K562 (cell line): Measurements from ENCODE around the gene MAN1A1. TPM values are rescaled to one million over a fixed set of nuclear protein-coding genes. Genes with fewer than 3 reads are reported as not detected.

Experiments
- ARID4B ChIP-seq: sonication (generic); formaldehyde crosslinking; IDR thresholded peaks from 2 replicates; pipeline ENCODE4 v1.8.0; 2022; ENCODE audit warnings: mild to moderate bottlenecking, missing genetic modification reagents
- BCLAF1 ChIP-seq, 2 experiments: fragments of 450-650 bp in 1 of 2; IDR thresholded peaks; 2 replicates each; pipeline ENCODE4 v1.6.1; 2011 to 2017; ENCODE audit warnings: low read depth in 2 of 2, antibody characterized with exemption in 1 of 2, borderline replicate concordance in 1 of 2, low read length in 1 of 2, mild to moderate bottlenecking in 1 of 2, mixed read lengths in 1 of 2; ENCODE audit not compliant: control insufficient read depth in 1 of 2
- CBFA2T2 ChIP-seq: fragments of 450-650 bp; conservative IDR thresholded peaks from 2 replicates; pipeline ENCODE4 v1.6.1; 2017; ENCODE audit warnings: mild to moderate bottlenecking
- E2F4 ChIP-seq: sonication (generic); formaldehyde crosslinking; IDR thresholded peaks from 2 replicates; pipeline ENCODE4 v1.8.0; 2022; ENCODE audit warnings: mild to moderate bottlenecking, low read depth, missing genetic modification reagents
- ETV1 ChIP-seq: fragments of 450-650 bp; conservative IDR thresholded peaks from 2 replicates; pipeline ENCODE4 v1.6.1; 2016; ENCODE audit warnings: missing genetic modification characterization, control low read depth, low read depth, missing compliant biosample characterization
- FOS ChIP-seq: IDR thresholded peaks from 3 replicates; pipeline ENCODE4 v1.6.1; 2011; ENCODE audit not compliant: insufficient read length; ENCODE audit errors: extremely low read depth
- FOXK1 ChIP-seq: sonication (generic); formaldehyde crosslinking; IDR thresholded peaks from 2 replicates; pipeline ENCODE4 v1.8.0; 2022; ENCODE audit warnings: missing genetic modification reagents, mild to moderate bottlenecking, borderline replicate concordance
- MAFG ChIP-seq: fragments of 450-650 bp; conservative IDR thresholded peaks from 2 replicates; pipeline ENCODE4 v1.6.1; 2016; ENCODE audit warnings: missing genetic modification characterization, missing compliant biosample characterization
- MEIS2 ChIP-seq: fragments of 450-650 bp; IDR thresholded peaks from 2 replicates; pipeline ENCODE4 v1.6.1; 2014; ENCODE audit warnings: mild to moderate bottlenecking; ENCODE audit not compliant: partially characterized antibody
- PKNOX1 ChIP-seq: fragments of 450-650 bp; IDR thresholded peaks from 2 replicates; pipeline ENCODE4 v1.6.1; 2016
- POU5F1 ChIP-seq: fragments of 150-350 bp; IDR thresholded peaks from 2 replicates; pipeline ENCODE4 v1.6.1; 2014; ENCODE audit warnings: borderline replicate concordance, low read length, low read depth, mild to moderate bottlenecking; ENCODE audit not compliant: partially characterized antibody
- RCOR1 ChIP-seq, 2 experiments: IDR thresholded peaks; 2 replicates each; pipeline ENCODE4 v1.6.1; 2012; ENCODE audit warnings: low read depth in 2 of 2, low read length in 2 of 2, borderline replicate concordance in 1 of 2, improper control_type of control experiment in 1 of 2
- RFX1 ChIP-seq: fragments of 450-650 bp; IDR thresholded peaks from 2 replicates; pipeline ENCODE4 v1.6.1; 2016; ENCODE audit warnings: mild to moderate bottlenecking, moderate library complexity
- SRSF9 ChIP-seq: fragments of 200-400 bp; formaldehyde crosslinking; IDR thresholded peaks from 2 replicates; pipeline ENCODE4 v1.6.1; 2017; ENCODE audit warnings: low read depth, low read length, borderline replicate concordance
- TAF9B ChIP-seq: fragments of 450-650 bp; IDR thresholded peaks from 2 replicates; pipeline ENCODE4 v1.6.1; 2018; ENCODE audit warnings: mild to moderate bottlenecking; ENCODE audit not compliant: partially characterized antibody
- ZNF644 ChIP-seq: fragments of 200-800 bp; sonication (Bioruptor generic); IDR thresholded peaks from 2 replicates; pipeline ENCODE4 v1.6.1; 2016; ENCODE audit warnings: low read depth, missing genetic modification characterization, missing compliant biosample characterization
- polyA plus RNA-seq, 8 experiments: library from polyadenylated mRNA; depleted of rRNA in 4 of 8; stranded (reverse) in 5 of 8; unstranded in 3 of 8; fragments of >200 nt; fragmentation: Nextera tagmentation in 2 of 8; fragmentation: Illumina TruSeq in 1 of 8; extraction: Ambion mirVana in 2 of 8; extraction: Trizol in 1 of 8; gene quantifications; 2 replicates each; pipeline versions ENCODE4 v1.2.1 to v1.2.3, GENCODE V29; 2011 to 2014; ENCODE audit warnings: inconsistent platforms in 1 of 8, missing spikeins in 1 of 8
- total RNA-seq, 7 experiments: library from RNA; depleted of rRNA in 6 of 7; stranded (reverse); fragments of >200 nt in 6 of 7; fragmentation: Illumina TruSeq in 2 of 7; extraction: Trizol in 2 of 7; gene quantifications; 2 replicates each; pipeline versions ENCODE4 v1.2.1 to v1.2.3, GENCODE V29; 2011 to 2021; ENCODE audit warnings: low replicate concordance in 1 of 7

Gene MAN1A1
- total and polyA plus RNA-seq, 9 of the 15 experiments (the other 6 are each of a cell fraction or from before 2014, with no cell fraction given): 24.5 to 78.4 (median 59.7) TPM

- TF ChIP-seq TAF9B: no peak
- TF ChIP-seq CBFA2T2: no peak
- no peak for TF ChIP-seq FOXK1
- peak; percentile 60 for TF ChIP-seq PKNOX1
- peak; percentile 74 for TF ChIP-seq ETV1
- TF ChIP-seq RCOR1 (IDR thresholded peaks at IDR 0.05; ENCODE audit: borderline replicate concordance in 1 of 2, low read depth in 2 of 2, low read length in 2 of 2): peak in 1 of 2 experiments; percentile 61; a peak in 1 of 4 replicates
- peak; percentile 84 for TF ChIP-seq MEIS2
- TF ChIP-seq POU5F1: no peak
- peak; percentile 36; the same call in 1 of the 2 replicates for TF ChIP-seq RFX1
- no peak for TF ChIP-seq SRSF9
- TF ChIP-seq BCLAF1 (IDR thresholded peaks at IDR 0.05; ENCODE audit: borderline replicate concordance in 1 of 2, control insufficient read depth in 1 of 2, low read depth in 2 of 2, low read length in 1 of 2): no peak
- no peak for TF ChIP-seq E2F4 (CRISPR knock-in tag)
- no peak for TF ChIP-seq MAFG (tag)
- TF ChIP-seq FOS: no peak
- no peak for TF ChIP-seq ARID4B (CRISPR knock-in tag)
- no peak for TF ChIP-seq ZNF644 (tag)
Observed at GRCh38 chr6:119145111-119145510, 204.4 kb downstream of the MAN1A1 start (continued).
